ENCODE measurements around the gene LRIT3. TPM values are rescaled to one million over a fixed set of nuclear protein-coding genes. Genes with fewer than 3 reads are reported as not detected.

LRIT3 gene
- total RNA-seq, result under 0.01 TPM in 2 replicates

DNA sequence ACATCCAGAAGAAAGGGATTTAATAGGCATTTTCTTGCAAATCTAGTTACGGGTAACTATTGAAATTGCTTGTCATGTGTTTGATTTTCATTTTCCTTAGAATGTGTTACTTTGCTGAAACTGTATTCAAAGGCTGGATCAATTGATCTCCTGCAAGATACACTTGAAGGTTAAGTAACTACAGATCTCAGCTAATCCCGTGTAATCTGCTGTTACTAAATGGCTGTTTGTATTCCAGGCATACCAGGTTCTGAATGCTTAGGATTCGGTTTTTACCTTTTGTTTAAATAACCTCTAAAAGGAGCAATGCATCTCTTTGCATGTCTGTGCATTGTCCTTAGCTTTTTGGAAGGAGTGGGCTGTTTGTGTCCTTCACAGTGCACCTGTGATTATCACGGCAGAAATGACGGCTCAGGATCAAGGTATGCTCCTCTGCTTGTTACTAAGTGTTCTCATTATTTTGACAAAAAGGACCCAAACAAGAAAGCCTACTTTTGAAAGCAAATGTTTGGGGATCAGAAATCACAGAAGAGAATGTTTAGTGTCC lies at the start of gene LRIT3:
TSS of gene LRIT3 (plus strand) at position 212 of the 547 bp plus-strand sequence. CDS start at position 307, 95 bp downstream.

GRCh38 chr4:109801895-109802319 lies 46.0 kb upstream of the LRIT3 start, which contains the start of gene CFI:
Gene CFI, minus strand, starts transcription at chr4:109801999. Its CDS starts 28 bp downstream, at chr4:109801971.

GRCh38 chr4:109815151-109816081 lies 32.5 kb upstream of the LRIT3 start, which contains the start of gene GAR1:
Gene GAR1, plus strand, starts transcription at chr4:109815762. Its CDS starts 403 bp downstream, at chr4:109816165.

DNA sequence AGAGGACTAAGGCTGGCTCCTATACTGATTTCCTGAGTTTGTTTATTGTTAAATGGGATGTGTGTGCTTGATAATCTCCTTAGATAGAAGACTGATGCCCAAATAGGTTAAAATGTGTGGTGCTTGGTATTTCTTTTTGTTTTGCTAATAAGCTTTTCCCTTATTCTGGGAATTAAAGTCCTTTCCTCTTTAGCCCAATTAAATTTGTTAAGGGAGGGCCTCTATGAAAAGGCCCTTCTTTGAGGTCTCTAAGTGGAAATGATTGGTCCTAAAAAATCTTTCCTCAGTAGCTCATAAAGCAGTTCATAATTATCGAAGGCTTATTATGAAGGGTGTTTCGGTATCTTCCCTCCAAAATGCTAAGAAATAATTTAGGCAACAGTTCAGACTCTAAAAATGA lies 20.2 kb upstream of the LRIT3 start, which contains the start of gene RRH:
TSS of gene RRH (plus strand) at position 301 of the 400 bp plus-strand sequence. CDS start at position 357, 56 bp downstream.

GRCh38 chr4:109912706-109913595 lies 65.0 kb downstream of the LRIT3 start, which contains the start of gene EGF:
Gene EGF, plus strand, starts transcription at chr4:109912883. Its CDS starts 453 bp downstream, at chr4:109913336.

Other genes starting within 250 kb of the LRIT3 start
- gene CASP6, start 144.7 kb upstream of the LRIT3 start, total RNA-seq, result 28.4 and 41.4 TPM in 2 replicates
- gene PLA2G12A, start 118.0 kb upstream of the LRIT3 start, total RNA-seq, result 24.3 and 32.9 TPM in 2 replicates
- 2.5 TPM in 1 of 2 replicates, not detected in the other for gene CFI, start 46.1 kb upstream of the LRIT3 start, total RNA-seq
- gene GAR1, start 32.3 kb upstream of the LRIT3 start, total RNA-seq, result 8.2 and 9.3 TPM in 2 replicates
- under 0.01 and 0.07 TPM in 2 replicates for gene RRH, start 20.1 kb upstream of the LRIT3 start, total RNA-seq
- gene EGF, start 64.8 kb downstream of the LRIT3 start, total RNA-seq, result 0.34 and 2.7 TPM in 2 replicates

Measured in nasal cavity respiratory epithelium epithelial cell of viscerocranial mucosa (primary cell).